GM04503 (cell line): Measurements from ENCODE around the gene PRKCG.

Experiments
- DNase-seq: peaks from one replicate; pipeline ENCODE4 v3.0.0-alpha.2; 2012; ENCODE audit warnings: low read depth

The PRKCG gene

GRCh38 chr19:53872762-53873161 lies 9.2 kb upstream of the PRKCG start:
- DNase-seq, result no peak

GRCh38 chr19:53873773-53874605 lies 8.0 kb upstream of the PRKCG start:
- DNase-seq, result no peak

GRCh38 chr19:53874606-53874990 lies 7.4 kb upstream of the PRKCG start:
- no peak for DNase-seq

- no peak for DNase-seq
Measured at GRCh38 chr19:53875602-53876325, 6.2 kb upstream of the PRKCG start.

GRCh38 chr19:53876651-53877224 lies 5.3 kb upstream of the PRKCG start:
- no peak for DNase-seq

- DNase-seq, result no peak
Measured at GRCh38 chr19:53877361-53877766, 4.6 kb upstream of the PRKCG start.

- DNase-seq, result no peak
Measured at GRCh38 chr19:53878776-53879139, 3.2 kb upstream of the PRKCG start.

- DNase-seq, result no peak
Measured at GRCh38 chr19:53879140-53880081, 2.6 kb upstream of the PRKCG start.

- no peak for DNase-seq
Measured at GRCh38 chr19:53880711-53881481, 1.1 kb upstream of the PRKCG start.

- no peak for DNase-seq
Measured at GRCh38 chr19:53882391-53883050, 524 bp downstream of the PRKCG start.

GRCh38 chr19:53883231-53883661 lies 1.2 kb downstream of the PRKCG start:
- DNase-seq, result no peak

- no peak for DNase-seq
Measured at GRCh38 chr19:53883741-53884140, 1.7 kb downstream of the PRKCG start.

- no peak for DNase-seq
Measured at GRCh38 chr19:53884256-53884655, 2.3 kb downstream of the PRKCG start.

- DNase-seq, result no peak
Measured at GRCh38 chr19:53885036-53885435, 3.0 kb downstream of the PRKCG start.

- no peak for DNase-seq
Measured at GRCh38 chr19:53892301-53892980, 10.4 kb downstream of the PRKCG start.

GRCh38 chr19:53892981-53893325 lies 11.0 kb downstream of the PRKCG start:
- no peak for DNase-seq

- no peak for DNase-seq
Measured at GRCh38 chr19:53894707-53895106, 12.7 kb downstream of the PRKCG start.

GRCh38 chr19:53896682-53897081 lies 14.7 kb downstream of the PRKCG start:
- no peak for DNase-seq

- no peak for DNase-seq
Measured at GRCh38 chr19:53897459-53897858, 15.5 kb downstream of the PRKCG start.

- DNase-seq, result no peak
Measured at GRCh38 chr19:53898166-53898565, 16.2 kb downstream of the PRKCG start.
